Pancreas (tissue), 10 donors: Measurements from ENCODE around the gene RAD51B. TPM values are rescaled to one million over a fixed set of nuclear protein-coding genes. Genes with fewer than 3 reads are reported as not detected.

Source experiments
- ATAC-seq, 4 donors: fragments of 200-7000 bp; cut with Tn5 transposase; one replicate each; pipeline versions ENCODE4 v1.8.0 to v1.9.1; 2020; ENCODE audit warnings: mild to moderate bottlenecking in 4 of 4, moderate library complexity in 4 of 4
- DNase-seq, 6 donors: peaks; one replicate each; pipeline ENCODE4 v3.0.0-alpha.2; 2020
- FAIRE-seq: peaks from 2 replicates; lab custom pipeline; 2012; peaks lifted over from hg19 to GRCh38; lab: Jason Lieb, UNC
- H3K27ac ChIP-seq, 4 donors: fragments of 200-600 bp; sonication (generic); 1 replicate in 3 of 4; 2 replicates in 1 of 4; pipeline versions ENCODE4 v1.5.0 to v1.8.0; 2020
- H3K27me3 ChIP-seq, 4 donors: fragments of 200-600 bp; one replicate each; pipeline ENCODE4 v1.8.0; 2021
- H3K36me3 ChIP-seq, 3 donors: fragments of 200-600 bp; sonication (generic) in 1 of 3; one replicate each; pipeline versions ENCODE4 v1.5.0 to v1.8.0; 2020 to 2021
- H3K4me1 ChIP-seq, 3 donors: fragments of 200-600 bp; one replicate each; pipeline ENCODE4 v1.8.0; 2021
- H3K4me3 ChIP-seq, 4 donors: fragments of 200-600 bp; sonication (generic) in 2 of 4; one replicate each; pipeline versions ENCODE4 v1.5.0 to v1.8.0; 2020 to 2021
- H3K9me3 ChIP-seq, 4 donors: fragments of 200-600 bp; one replicate each; pipeline ENCODE4 v1.8.0; 2021
- CTCF ChIP-seq, 4 donors: fragments of 200-600 bp; sonication (generic) in 3 of 4; IDR thresholded peaks; one replicate each; pipeline versions ENCODE4 v1.5.0 to v1.8.0; 2021; ENCODE audit warnings: antibody characterized with exemption in 4 of 4
- WGBS, 2 donors: extraction: QIAGEN DNeasy Blood & Tissue Kit; methylation state at CpG; one replicate each; pipeline ENCODE4 v1.1.7; 2013; 5-methylcytosine and 5-hydroxymethylcytosine counted together
- intact Hi-C, 3 donors: fragments of 100-400 bp; cut with DNase I; formaldehyde crosslinking; loops; one replicate each; pipeline versions ENCODE4 v1.11.1 to v1.14.2; 2022
- polyA plus RNA-seq, 2 donors: library from polyadenylated mRNA; stranded (reverse); fragments of 200-250 nt; gene quantifications; one replicate each; pipeline ENCODE4 v1.2.3, GENCODE V29; 2013
- total RNA-seq, 6 donors: library from RNA; stranded (reverse); fragmentation: NEBNext Ultra II Directional in 4 of 6; extraction: Animal tissue kit (Norgen Biotek cat#: 25700) in 4 of 6; gene quantifications; one replicate each; pipeline versions ENCODE4 v1.2.1 to v1.2.4, GENCODE V29; 2021 to 2023
- donor health status: healthy with polysubstance abuse.
- donor health status: DM: no; HTN: no; CAD: no; lungs with moderate emphysema.
- donor health status: DM: no; HTN: no; CAD: no.
- donor health status: control.
- donor health status: control.
- donor health status: Bipolar disorder and iron deficiency.
- donor health status: DM: yes; HTN: yes; CAD: no.
- donor health status: DM: no; HTN: no; CAD: no.
- donor health status: DM: no; HTN: no; CAD: no.
- donor health status: DM: yes; HTN: yes; CAD: no.

The RAD51B gene
- total and polyA plus RNA-seq, 8 donors = 1.1 to 17.3 (median 5.8) TPM

GRCh38 chr14:68622856-68623255, 803.3 kb downstream of the RAD51B start:
- TF ChIP-seq CTCF (IDR thresholded peaks at IDR 0.05) = no peak
- H3K4me1 ChIP-seq = peaks cover 4 to 15% (median 10%) of the 10 kb centered on the region in 3 donors
- 78 to 89% methylated on average over 5 of the region's 5 CpGs for WGBS, 2 donors
- no peak for FAIRE-seq
- H3K4me3 ChIP-seq = no peak overlapping the region
- H3K36me3 ChIP-seq = no peaks in the 10 kb centered on the region
- no peak overlapping the region for H3K27ac ChIP-seq
- H3K9me3 ChIP-seq = no peaks in the 10 kb centered on the region
- no peak for ATAC-seq
- DNase-seq = no peak
- H3K27me3 ChIP-seq = no peaks in the 10 kb centered on the region
- intact Hi-C loops = no loop called here

GRCh38 chr14:68623307-68623706, 803.7 kb downstream of the RAD51B start:
- no peaks in the 10 kb centered on the region for H3K27me3 ChIP-seq
- ATAC-seq (no peak), FAIRE-seq (no peak), DNase-seq (no peak)
- no peak for TF ChIP-seq CTCF (IDR thresholded peaks at IDR 0.05)
- no peak overlapping the region for H3K4me3 ChIP-seq
- intact Hi-C loops = no loop called here
- peaks cover 4 to 20% (median 10%) of the 10 kb centered on the region in 3 donors for H3K4me1 ChIP-seq
- no peak overlapping the region for H3K27ac ChIP-seq
- no peaks in the 10 kb centered on the region for H3K36me3 ChIP-seq
- 96 to 97% methylated on average over 3 of the region's 3 CpGs for WGBS, 2 donors
- H3K9me3 ChIP-seq = no peaks in the 10 kb centered on the region

GRCh38 chr14:68623826-68624225, 804.2 kb downstream of the RAD51B start:
- WGBS, 2 donors = 85 to 88% methylated on average over 3 of the region's 3 CpGs
- intact Hi-C loops = no loop called here
- FAIRE-seq = no peak
- DNase-seq = no peak
- no peak overlapping the region for H3K27ac ChIP-seq
- no peak for TF ChIP-seq CTCF (IDR thresholded peaks at IDR 0.05)
- no peak for ATAC-seq
- no peaks in the 10 kb centered on the region for H3K9me3 ChIP-seq
- peaks cover 4 to 20% (median 10%) of the 10 kb centered on the region in 3 donors for H3K4me1 ChIP-seq
- no peaks in the 10 kb centered on the region for H3K27me3 ChIP-seq
- H3K4me3 ChIP-seq = no peak overlapping the region
- H3K36me3 ChIP-seq = no peaks in the 10 kb centered on the region

- DNase-seq (no peak), FAIRE-seq (no peak), ATAC-seq (no peak)
- H3K4me3 ChIP-seq = no peak overlapping the region
- no peaks in the 10 kb centered on the region for H3K36me3 ChIP-seq
- H3K9me3 ChIP-seq = no peaks in the 10 kb centered on the region
- no peak for TF ChIP-seq CTCF (IDR thresholded peaks at IDR 0.05)
- intact Hi-C loops = no loop called here
- 93 to 96% methylated on average over 11 of the region's 11 CpGs for WGBS, 2 donors
- no peaks in the 10 kb centered on the region for H3K27me3 ChIP-seq
- no peak overlapping the region for H3K27ac ChIP-seq
- H3K4me1 ChIP-seq = peaks cover 8 to 27% (median 18%) of the 10 kb centered on the region in 3 donors
Measured at GRCh38 chr14:68624541-68625220, 805.1 kb downstream of the RAD51B start.

- Histone ChIP-seq H3K27ac (peak overlapping the region in 2 of 4 donors; percentile 92 to 94), H3K36me3 (no peaks in the 10 kb centered on the region), H3K27me3 (no peaks in the 10 kb centered on the region), H3K4me3 (no peak overlapping the region), H3K9me3 (no peaks in the 10 kb centered on the region), H3K4me1 (peaks cover 8 to 34% (median 20%) of the 10 kb centered on the region in 3 donors)
- DNase-seq (no peak), ATAC-seq (no peak), FAIRE-seq (no peak)
- 81 to 83% methylated on average over 7 of the region's 7 CpGs for WGBS, 2 donors
- TF ChIP-seq CTCF (IDR thresholded peaks at IDR 0.05) = no peak
- intact Hi-C loops = no loop called here
Measured at GRCh38 chr14:68625366-68626090, 805.9 kb downstream of the RAD51B start.
